GM18499 (cell line): ENCODE data around the gene CCDC12.
"Not testable (repeated sequence)": the region's sequence is repeated elsewhere in the genome, so short reads cannot be mapped to it uniquely, and the experiment has no call there.

ENCODE experiments used
- ATAC-seq: cut with Tn5 transposase; IDR thresholded peaks from one replicate; pipeline ENCODE4 v1.9.1; 2021; ENCODE audit warnings: moderate number of reproducible peaks; ENCODE audit not compliant: insufficient read depth, unreplicated experiment

Gene CCDC12

GRCh38 chr3:46910914-46911313, 65.6 kb downstream of the CCDC12 start:
- not testable (repeated sequence) for ATAC-seq

- no peak for ATAC-seq
Measured at GRCh38 chr3:46910166-46910760, 66.3 kb downstream of the CCDC12 start.

- ATAC-seq: no peak
Measured at GRCh38 chr3:46909535-46910161, 66.9 kb downstream of the CCDC12 start.

GRCh38 chr3:46908986-46909534, 67.5 kb downstream of the CCDC12 start:
- ATAC-seq: no peak

GRCh38 chr3:46908294-46908985, 68.1 kb downstream of the CCDC12 start:
- no peak for ATAC-seq

GRCh38 chr3:46907960-46908293, 68.6 kb downstream of the CCDC12 start:
- ATAC-seq: no peak

GRCh38 chr3:46907271-46907670, 69.3 kb downstream of the CCDC12 start:
- ATAC-seq: no peak

GRCh38 chr3:46906471-46907058, 70.0 kb downstream of the CCDC12 start:
- no peak for ATAC-seq

GRCh38 chr3:46905661-46906451, 70.7 kb downstream of the CCDC12 start:
- no peak for ATAC-seq

GRCh38 chr3:46905213-46905560, 71.4 kb downstream of the CCDC12 start:
- no peak for ATAC-seq

- ATAC-seq: no peak
Measured at GRCh38 chr3:46904303-46905212, 72.0 kb downstream of the CCDC12 start.

GRCh38 chr3:46903341-46904302, 72.9 kb downstream of the CCDC12 start:
- ATAC-seq: no peak

- no peak for ATAC-seq
Measured at GRCh38 chr3:46902188-46902631, 74.3 kb downstream of the CCDC12 start.

GRCh38 chr3:46901591-46902187, 74.9 kb downstream of the CCDC12 start:
- no peak for ATAC-seq

- ATAC-seq: no peak
Measured at GRCh38 chr3:46901061-46901460, 75.5 kb downstream of the CCDC12 start.

GRCh38 chr3:46900356-46900755, 76.2 kb downstream of the CCDC12 start:
- ATAC-seq: no peak

GRCh38 chr3:46900007-46900292, 76.6 kb downstream of the CCDC12 start:
- ATAC-seq: no peak
